ENCODE data around the gene RNASE11.
"Not testable (repeated sequence)": the region's sequence is repeated elsewhere in the genome, so short reads cannot be mapped to it uniquely, and the experiment has no call there.

The RNASE11 gene

DNA sequence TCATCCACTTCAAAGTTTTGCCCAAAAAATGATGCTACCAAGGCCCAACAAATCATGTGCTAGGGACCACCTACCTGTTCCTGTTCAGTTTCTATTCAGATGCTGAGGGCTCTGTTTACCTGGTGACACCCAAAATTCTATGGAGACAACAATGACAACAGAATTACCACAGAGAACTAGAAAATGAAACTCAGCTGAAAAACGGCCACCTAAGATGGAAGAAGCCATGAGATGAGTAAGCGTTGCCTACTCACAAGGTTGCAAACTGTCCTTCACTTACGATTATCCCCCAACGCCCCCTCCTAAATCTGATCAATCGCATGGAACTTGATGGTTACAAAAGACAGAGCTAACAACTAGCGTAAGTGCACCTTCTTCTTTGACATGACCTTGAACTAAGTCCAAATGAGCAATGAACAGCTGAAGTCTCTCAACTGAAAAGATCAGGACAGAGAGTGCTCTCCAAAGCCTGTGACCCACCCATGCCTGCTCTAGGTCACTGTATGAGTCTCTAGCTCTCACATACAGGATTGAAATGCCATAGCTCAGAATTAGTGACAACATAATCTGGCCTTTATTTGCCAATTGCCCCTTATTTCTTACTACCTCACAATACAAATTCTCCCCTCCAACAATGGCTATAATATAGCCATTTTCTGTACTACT lies at the start of gene RNASE11:
RNASE11 (minus strand) TSS at position 513 of the 666 bp plus-strand sequence.
- no peak for DNase-seq (ENCODE audit: low read depth in 3 of 3)

DNA sequence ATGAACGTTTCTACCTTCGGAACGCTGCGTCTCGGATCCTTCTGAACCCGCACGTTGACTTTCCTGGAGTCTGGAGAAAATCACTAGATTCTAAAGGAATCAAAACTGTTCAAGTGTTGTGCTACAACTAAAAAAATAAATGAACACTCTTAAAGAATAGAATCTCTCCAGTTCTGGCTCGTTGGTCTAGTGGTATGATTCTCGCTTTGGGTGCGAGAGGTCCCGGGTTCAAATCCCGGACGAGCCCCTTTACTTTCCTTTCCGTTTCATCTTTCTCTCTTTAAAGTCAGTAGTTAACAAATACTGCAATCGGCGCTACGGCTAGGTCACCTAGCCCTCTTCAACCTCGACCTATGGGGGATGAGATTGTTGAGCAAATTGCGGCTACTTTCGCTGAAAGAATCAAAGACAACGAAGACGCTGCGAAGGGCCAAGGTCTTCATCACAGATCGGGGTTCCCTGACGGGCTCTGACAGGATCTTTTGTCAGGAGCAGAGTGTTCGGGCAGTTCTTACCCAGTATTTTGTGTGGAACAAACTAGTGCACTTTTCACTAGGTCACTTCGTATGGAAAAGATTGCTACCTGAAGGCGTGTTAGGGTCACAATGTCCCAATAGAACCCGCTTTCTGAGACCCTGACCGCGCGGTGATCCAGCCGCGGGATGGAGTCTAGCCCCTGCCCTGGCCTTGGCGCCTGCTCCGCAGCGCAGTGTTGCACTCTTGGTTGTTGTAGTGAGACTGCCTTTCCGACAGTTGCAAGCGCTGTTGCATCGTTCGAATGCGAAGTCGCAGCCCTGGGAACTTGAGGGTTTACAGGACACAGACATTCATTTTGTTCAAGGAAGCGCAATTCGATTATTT lies 45.3 kb upstream of the RNASE11 start:
- peak in 2 of 3 experiments; percentile 49 to 69 for DNase-seq (ENCODE audit: low read depth in 3 of 3)

DNA sequence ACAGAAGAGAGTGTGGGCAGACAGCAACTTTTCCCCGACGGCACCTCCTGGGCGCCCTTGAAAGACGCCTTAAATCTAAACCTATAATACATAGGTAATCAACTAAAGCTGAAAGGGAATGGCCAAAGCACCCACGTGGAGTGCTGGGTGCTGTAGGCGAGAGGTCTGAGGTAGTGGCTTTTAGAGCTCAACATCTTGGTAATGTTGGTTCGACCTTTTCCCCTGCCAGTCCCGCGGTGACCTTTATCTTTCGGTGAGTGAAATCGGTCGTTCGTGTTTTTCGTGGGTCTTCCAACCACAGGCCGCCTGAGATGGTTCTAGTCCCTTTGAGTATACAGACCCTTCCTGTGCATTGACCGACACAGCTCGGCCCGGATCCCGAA lies 44.6 kb upstream of the RNASE11 start:
- no peak for DNase-seq (ENCODE audit: low read depth in 3 of 3)

DNA sequence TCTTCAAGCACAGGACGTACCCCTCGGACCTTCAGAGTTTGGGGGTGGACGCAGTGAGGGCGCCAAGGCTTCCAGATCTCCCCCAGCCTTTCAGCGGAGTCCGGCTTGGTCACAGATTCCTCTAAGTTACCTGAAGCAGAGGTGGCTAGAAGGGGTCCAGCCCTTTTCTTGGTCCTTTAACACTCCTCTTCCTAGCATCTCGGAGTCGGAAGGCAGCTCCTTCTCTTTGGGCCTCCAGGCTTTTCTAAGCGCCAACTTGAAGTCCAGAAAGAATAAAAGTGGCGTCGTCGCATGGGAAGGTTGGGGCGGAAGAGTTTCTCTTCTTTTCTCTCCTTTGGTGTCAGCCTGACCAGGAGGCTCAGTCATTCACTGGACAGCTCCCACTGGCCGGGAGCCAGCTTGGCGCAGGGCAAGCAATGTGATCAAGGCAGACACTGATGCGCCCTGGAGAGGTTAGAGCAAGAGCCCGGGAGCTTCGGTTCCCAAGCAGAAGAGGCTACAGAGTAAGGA lies 44.1 kb upstream of the RNASE11 start:
- no peak for DNase-seq (ENCODE audit: low read depth in 3 of 3)

DNA sequence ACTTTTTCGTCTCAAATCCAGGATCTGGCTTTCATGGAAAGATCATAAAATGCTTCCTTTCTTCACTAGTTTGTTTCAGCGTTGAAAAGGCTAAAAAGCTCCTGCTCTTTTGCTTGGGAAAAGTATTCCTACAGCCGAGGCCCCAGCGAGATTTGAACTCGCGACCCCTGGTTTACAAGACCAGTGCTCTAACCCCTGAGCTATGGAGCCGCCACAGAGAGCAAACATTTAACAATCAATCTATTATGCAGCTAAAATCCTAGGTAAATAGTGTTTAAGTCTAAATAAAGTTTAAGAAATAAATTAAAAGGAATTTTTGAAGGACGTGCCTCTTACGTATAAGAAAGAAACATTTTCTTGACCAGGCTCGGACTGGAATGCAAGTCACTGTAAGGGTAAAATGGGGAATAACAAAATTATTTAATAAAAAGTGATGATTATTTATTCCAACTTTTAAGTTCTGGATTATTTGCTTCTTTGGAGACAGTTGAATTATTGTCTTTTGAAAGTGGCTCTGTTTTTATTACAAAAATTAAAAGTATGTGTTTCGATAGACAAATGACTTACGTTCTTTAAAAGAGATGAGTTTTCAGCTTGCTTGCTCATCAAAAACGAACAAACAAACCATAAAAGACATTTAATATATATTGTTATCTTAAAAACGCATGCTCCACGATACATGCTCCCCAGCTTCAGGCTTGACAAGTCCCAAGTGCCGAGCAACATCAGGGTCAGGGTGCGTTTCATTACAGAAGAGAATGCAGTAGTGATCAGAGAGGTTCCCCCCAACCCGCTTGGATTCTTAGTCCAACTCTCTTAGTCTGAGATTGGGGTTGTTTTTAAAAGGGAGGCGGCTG lies 43.5 kb upstream of the RNASE11 start:
- DNase-seq (ENCODE audit: low read depth in 3 of 3), result peak in 2 of 3 experiments; percentile 41 to 58

DNA sequence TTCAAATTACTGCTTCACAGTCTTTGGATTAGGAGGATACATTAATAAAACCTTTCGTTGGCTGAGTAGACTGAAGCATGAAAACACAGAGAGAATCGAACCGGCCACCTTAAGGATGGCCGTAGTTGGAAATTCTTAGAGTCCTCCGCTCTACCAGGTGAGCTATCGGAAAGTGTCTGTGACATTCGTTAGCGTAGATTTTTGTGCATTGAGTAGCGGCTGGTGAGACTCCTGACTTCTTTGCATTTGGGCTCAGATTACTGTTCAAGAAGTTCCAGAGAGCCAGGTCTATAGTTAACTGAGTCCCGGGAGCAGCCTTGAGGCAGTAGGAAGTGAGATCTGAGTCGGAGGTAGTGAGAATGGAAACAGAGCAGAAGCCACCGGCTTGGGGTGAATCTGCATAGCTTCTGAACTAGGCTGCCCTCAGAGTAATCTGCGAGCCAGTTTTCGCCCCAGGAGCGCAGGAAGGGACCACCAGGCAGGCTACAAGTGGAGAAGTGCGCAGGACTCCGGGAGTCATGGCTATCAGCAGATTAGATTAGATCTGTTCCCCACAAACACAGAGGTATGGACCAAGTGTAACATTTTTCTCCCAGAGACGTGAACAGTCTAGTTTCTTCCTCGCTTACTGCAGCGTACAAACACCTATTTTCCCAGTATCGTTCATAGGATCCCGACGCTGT lies 42.7 kb upstream of the RNASE11 start:
- peak in 1 of 3 experiments; percentile 44 for DNase-seq (ENCODE audit: low read depth in 3 of 3)

DNA sequence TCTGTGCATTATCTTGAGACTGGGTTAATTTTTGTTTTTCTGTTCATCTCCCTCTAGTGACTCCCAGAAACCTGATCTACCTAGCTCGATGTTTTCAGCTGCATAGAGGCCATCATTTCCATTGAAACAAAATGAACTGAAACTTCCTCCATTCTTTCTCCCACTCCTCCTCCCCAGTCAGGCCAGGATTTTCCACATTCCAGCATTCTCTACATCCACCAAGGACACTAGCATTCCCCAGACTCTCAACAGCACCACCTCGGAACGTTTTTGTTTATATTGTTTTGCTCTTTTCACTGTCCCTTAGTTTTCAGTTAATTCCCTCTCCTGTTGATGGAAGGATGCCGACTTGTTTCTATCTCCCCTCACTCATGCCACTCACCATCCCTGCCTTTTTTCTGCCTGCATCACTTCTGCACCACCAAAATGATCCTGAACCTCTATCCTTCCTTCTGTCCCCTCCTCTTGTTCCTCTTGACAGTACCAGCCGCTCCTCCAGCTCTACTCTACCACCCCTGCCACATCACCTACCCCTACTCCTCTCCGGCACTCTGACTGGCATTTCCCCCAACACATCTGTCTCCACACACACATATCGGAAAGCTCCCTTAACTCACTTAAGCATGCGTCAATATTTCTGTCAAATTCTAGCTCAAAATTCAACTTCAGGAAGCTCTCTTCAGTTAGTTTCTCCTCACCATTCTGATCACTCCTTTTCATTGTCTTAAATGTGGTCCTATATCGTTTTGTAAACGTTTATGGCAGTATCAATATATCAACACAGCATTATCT lies 40.5 kb upstream of the RNASE11 start:
- no peak for DNase-seq (ENCODE audit: low read depth in 3 of 3)

DNA sequence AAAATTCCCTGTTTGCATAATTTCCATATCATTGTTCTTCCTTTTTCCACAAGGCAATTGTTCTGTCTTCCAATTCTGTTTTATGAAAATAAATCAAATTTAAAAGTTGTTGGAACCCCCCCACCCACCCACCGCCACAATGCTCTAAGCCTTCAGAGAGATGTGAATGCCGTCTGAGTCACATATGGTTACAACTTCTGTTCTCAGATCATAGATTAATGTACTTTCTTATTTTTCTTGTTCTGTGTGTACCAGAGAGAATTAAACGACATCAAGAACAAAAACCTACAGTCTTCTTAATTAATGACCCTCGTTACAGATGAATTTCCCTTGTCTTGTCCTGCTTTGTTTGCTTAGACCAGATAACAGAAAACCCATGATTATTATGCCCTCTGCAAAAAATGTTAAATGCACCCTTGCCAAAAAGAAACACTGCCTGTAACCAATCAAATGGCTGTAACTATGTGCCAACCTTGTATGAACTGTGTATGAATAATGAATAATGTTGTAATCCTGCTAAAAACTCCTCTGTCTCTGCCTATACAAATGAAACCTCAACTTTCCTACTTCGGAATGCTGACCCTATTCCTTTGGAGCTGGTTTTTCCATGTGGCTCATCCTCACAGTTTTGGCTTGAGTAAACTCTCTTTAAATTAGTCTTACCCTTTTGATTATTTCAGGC lies 39.7 kb upstream of the RNASE11 start:
- DNase-seq (ENCODE audit: low read depth in 3 of 3), result no peak

DNA sequence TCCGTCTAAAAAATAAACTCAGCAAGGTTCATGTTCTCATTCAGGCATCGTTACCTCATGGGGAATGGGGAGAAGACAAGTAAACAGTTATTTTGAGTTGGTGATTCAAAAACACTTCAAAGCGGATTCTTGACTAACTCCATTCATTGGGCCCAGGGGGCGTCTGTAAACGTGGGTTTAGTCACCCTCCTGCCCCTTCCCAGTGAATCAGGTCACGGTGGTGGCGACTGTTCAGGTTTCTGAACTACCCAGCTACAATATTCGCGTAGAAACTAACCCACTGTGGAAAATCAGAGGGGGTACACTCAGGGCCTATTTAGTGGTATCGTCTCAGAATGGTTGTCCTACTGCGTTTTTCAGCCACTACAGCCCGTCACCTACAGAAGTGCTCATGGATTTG lies 38.5 kb upstream of the RNASE11 start:
- DNase-seq (ENCODE audit: low read depth in 3 of 3), result no peak

DNA sequence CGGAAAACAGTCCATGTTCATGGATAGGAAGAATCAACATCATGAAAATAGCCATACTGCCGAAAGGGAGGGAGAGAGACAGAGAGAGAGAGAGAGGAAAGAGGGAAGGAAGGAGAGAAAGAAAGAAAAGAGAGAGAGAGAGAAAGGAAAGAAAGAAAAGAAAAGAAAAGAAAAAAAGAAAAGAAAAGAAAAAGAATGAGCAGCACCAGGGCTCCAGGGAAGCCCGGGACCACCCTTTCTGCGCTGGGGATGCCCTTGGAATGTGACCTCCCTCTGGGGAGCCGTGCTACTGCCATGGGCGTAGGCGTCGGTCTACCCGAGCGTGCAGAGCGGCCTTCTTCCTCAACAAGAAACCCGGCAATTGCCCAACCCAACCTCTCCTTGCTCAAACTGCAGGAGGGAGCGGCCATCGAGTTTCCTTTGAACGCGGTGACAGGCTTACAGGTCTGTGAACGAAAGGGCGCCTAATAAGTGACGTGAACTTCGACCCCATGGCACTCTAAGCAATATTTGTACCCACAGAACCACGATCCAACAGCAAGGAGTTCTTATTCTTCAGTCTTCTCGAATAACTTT lies 36.8 kb upstream of the RNASE11 start:
- DNase-seq (ENCODE audit: low read depth in 3 of 3), result peak in 1 of 3 experiments; percentile 44

DNA sequence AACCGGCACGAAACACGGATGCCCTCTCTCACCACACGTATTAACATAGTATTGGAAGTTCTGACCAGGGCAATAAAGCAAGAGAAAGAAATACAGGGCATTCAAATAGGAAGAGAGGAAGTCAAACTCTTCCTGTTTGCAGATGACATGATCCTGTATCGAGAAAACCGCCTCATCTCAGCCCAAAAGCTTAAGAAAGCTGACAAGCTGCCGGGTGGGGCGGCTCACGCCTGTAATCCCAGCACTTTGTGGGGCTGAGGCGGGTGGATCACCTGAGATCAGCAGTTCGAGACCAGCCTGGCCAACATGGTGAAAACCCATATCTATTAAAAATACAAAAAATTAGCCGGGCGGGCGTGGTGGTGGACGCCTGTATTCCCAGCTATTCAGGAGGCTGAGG lies 36.0 kb upstream of the RNASE11 start:
- no peak for DNase-seq (ENCODE audit: low read depth in 3 of 3)

DNA sequence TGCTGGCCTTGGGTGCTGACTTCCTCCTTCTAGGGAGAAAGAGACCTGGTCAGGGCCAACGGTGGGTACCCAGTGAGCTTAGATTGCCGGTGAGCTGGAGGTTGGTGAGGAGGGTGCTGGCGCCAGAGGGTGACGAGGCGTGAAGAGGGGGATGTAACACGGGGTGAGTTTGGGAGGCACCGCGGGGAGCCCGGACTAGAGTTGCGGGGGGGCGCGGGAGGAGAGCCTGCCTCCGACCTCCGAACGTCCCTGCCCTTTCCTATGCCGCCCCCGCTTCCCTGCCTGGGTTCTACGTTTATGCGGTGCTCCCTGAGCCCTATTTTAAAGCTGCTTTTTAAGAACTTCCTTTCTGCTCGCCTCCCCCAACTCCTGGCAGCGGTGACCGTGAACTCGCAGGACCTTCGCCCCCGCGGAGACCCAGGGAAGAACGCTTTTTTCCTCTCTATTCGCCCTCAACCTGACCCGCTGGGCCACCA lies 35.1 kb upstream of the RNASE11 start:
- no peak for DNase-seq (ENCODE audit: low read depth in 3 of 3)

DNA sequence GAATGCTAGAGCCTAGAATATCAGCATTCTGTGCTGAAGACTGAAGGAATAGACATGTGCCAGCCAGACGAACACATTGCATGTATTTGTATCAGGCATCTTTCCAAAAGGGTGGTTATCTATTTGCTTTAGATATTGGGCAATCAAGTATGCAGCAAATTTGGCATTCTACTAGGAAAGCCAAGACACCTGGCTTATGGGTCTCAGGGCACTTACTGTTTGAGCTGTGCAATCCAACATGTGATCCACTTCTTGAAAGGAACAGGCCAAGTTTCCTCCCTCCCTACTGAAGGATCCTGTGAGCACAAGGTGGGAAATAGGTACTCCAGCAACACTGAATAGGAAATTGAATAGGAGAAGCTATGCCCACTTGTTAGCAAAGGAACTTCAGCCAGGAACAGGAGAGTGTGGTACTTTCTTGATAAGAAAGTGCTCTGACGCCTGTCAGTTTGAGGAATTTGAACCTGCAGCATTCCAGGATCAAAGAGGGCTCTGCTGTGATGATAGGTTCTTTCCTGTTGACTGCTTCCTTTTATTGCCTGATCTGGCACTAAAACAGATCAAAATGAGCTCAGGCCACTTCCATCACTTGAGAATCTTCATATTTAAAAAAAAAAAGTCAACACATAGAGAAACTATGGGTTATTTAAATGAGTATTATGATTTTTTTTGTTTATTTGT lies 33.1 kb upstream of the RNASE11 start:
- no peak for DNase-seq (ENCODE audit: low read depth in 3 of 3)

DNA sequence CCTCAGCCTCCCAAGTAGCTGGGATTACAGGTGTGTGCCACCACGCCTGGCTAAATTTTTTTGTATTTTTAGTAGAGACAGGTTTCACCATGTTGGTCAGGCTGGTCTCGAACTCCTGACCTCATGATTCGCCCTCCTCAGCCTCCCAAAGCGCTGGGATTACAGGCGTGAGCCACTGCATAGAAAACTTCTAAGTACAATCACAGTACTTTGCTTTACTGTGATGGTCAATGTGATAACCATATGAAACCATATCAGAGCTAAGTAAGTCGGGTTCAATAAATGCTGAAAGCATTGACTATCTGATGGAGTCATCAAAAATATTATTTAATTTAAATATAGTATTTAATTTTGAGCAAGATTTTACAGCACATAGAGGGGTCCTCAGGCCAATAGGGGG lies 31.9 kb upstream of the RNASE11 start:
- not testable (repeated sequence) for DNase-seq (ENCODE audit: low read depth in 3 of 3)

DNA sequence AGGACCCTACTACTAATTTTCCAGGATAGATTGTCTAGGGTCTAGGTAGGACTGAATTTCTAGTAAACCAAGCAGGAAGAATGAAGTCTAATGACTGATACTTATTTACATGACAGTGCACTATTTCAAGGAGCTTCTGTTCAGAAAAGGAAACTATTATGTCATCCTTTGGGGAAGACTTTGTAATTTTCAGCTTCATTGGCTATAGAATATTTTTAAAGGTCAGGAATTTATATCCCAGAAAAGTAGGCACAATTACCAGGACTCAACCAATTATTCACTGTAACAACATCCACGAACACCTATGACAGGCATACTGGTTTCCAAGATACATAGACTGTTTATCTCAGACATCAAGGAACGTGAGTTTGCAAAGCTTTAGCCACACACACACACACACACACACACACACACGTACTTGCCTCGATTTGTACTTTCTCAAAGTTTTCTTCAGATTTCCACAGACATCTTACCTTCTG lies 30.5 kb upstream of the RNASE11 start:
- no peak for DNase-seq (ENCODE audit: low read depth in 3 of 3)

DNA sequence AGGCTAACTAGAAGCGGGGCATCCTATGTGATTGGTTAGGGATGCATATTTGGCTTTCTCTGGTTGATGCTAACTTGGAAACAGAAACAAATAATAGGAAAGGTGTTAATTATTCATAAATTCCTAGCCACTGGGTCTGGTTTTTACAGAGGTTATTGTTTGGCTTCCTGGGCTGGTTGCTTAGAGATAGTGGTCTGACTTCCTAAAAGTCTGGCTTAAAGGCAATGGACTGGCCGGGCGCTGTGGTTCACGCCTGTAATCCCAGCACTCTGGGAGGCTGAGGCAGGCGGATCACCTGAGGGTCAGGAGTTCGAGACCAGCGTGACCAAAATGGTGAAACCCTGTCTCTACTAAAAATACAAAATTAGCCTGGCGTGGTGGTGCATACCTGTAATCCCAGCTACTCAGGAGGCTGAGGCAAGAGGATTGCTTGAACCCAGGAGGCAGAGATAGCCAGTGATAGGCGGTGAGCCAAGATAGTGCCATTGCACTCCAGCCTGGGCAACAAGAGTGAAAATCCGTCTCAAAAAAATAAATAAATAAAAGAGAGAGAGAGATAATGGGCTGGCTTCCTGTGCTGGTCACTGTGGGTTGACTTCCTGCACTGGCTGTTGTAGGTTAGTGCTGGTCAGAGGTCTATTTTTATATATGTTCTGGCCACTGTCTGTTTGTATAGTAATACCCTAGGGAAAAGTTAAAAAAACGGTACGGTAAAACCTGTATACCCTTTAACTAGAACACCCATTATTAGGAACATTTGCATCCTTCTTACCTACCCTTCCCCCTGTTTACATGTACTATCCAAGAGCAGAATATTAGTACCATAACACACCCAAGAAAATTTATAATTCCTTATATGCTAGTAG lies 29.6 kb upstream of the RNASE11 start:
- no peak for DNase-seq (ENCODE audit: low read depth in 3 of 3)

DNA sequence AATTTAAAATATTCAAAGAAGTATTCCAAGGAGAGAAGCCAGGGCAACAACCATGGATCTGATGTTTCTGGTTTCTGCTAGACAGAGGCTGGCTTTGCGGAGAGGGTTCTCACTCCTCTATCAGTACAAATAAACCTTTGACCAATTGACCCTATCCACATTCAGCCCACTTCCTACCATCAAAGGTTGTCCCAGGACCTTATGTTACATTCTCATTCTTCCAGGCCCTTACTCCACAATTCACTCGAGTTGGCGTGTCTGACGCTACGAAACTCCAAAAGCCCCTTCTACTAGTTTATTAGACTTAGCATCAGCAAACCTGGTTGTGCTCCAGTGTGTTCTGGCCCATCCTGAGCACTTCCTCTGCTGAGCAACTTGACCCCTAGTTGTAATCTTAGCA lies 28.2 kb upstream of the RNASE11 start:
- DNase-seq (ENCODE audit: low read depth in 3 of 3), result no peak

All from stimulated activated CD4-positive, alpha-beta T cell treated with anti-CD3 and anti-CD28 coated beads, TNF-alpha, amount 100 ng/mL, for 24 hours (primary cell).